HG02588 (cell line): ENCODE data around the gene ALPL.

ENCODE experiments used
- ATAC-seq: cut with Tn5 transposase; IDR thresholded peaks from one replicate; pipeline ENCODE4 v1.9.1; 2021; ENCODE audit warnings: mild to moderate bottlenecking, moderate library complexity; ENCODE audit not compliant: unreplicated experiment

ALPL gene

GRCh38 chr1:21596174-21596573 is 87.0 kb downstream of the ALPL start:
- ATAC-seq: no peak

- no peak for ATAC-seq
Measured at GRCh38 chr1:21596628-21597027, 87.4 kb downstream of the ALPL start.

GRCh38 chr1:21597753-21598152 is 88.5 kb downstream of the ALPL start:
- no peak for ATAC-seq

- ATAC-seq: no peak
Measured at GRCh38 chr1:21598417-21598816, 89.2 kb downstream of the ALPL start.

- no peak for ATAC-seq
Measured at GRCh38 chr1:21598904-21599303, 89.7 kb downstream of the ALPL start.

GRCh38 chr1:21599402-21599801 is 90.2 kb downstream of the ALPL start:
- no peak for ATAC-seq

GRCh38 chr1:21601278-21602048 is 92.2 kb downstream of the ALPL start:
- no peak for ATAC-seq

GRCh38 chr1:21603177-21604138 is 94.2 kb downstream of the ALPL start:
- no peak for ATAC-seq

- no peak for ATAC-seq
Measured at GRCh38 chr1:21604208-21604957, 95.2 kb downstream of the ALPL start.

- no peak for ATAC-seq
Measured at GRCh38 chr1:21605012-21605715, 95.9 kb downstream of the ALPL start.

- ATAC-seq: no peak
Measured at GRCh38 chr1:21605964-21606705, 96.9 kb downstream of the ALPL start.

GRCh38 chr1:21607549-21608529 is 98.6 kb downstream of the ALPL start:
- ATAC-seq: peak; percentile 52

- no peak for ATAC-seq
Measured at GRCh38 chr1:21608798-21609197, 99.6 kb downstream of the ALPL start.

GRCh38 chr1:21610027-21610426 is 100.8 kb downstream of the ALPL start:
- ATAC-seq: no peak

GRCh38 chr1:21610989-21611785 is 102.0 kb downstream of the ALPL start:
- ATAC-seq: no peak

GRCh38 chr1:21612057-21612456 is 102.8 kb downstream of the ALPL start:
- ATAC-seq: no peak

GRCh38 chr1:21613072-21613867 is 104.0 kb downstream of the ALPL start:
- no peak for ATAC-seq
